GM21737 (cell line): ENCODE results near the gene FBXO4.
"Not testable (repeated sequence)": the region's sequence is repeated elsewhere in the genome, so short reads cannot be mapped to it uniquely, and the experiment has no call there.

Experiments used
- ATAC-seq: cut with Tn5 transposase; IDR thresholded peaks from one replicate; pipeline ENCODE4 v1.9.1; 2021; ENCODE audit warnings: mild to moderate bottlenecking, moderate library complexity; ENCODE audit not compliant: unreplicated experiment

Gene FBXO4

GRCh38 chr5:41978676-41979075, 53.6 kb downstream of the FBXO4 start:
- ATAC-seq, result no peak

- ATAC-seq, result no peak
These were observed 55.3 kb downstream of the FBXO4 start for GRCh38 chr5:41980396-41980795.

GRCh38 chr5:41980870-41981269, 55.8 kb downstream of the FBXO4 start:
- no peak for ATAC-seq

- not testable (repeated sequence) for ATAC-seq
These were observed 57.8 kb downstream of the FBXO4 start for GRCh38 chr5:41982858-41983257.

- no peak for ATAC-seq
These were observed 58.2 kb downstream of the FBXO4 start for GRCh38 chr5:41983284-41983683.

- no peak for ATAC-seq
These were observed 61.0 kb downstream of the FBXO4 start for GRCh38 chr5:41985945-41986695.
